GM18526 (cell line): Measurements from ENCODE around the gene CXorf38.

ENCODE experiments used
- POLR2A ChIP-seq: IDR thresholded peaks from 3 replicates; pipeline ENCODE4 v1.6.1; 2011; ENCODE audit not compliant: insufficient read length; ENCODE audit errors: extremely low read depth

CXorf38 gene

GRCh38 chrX:40581336-40581920 is 65.9 kb downstream of the CXorf38 start:
- no peak for TF ChIP-seq POLR2A

DNA sequence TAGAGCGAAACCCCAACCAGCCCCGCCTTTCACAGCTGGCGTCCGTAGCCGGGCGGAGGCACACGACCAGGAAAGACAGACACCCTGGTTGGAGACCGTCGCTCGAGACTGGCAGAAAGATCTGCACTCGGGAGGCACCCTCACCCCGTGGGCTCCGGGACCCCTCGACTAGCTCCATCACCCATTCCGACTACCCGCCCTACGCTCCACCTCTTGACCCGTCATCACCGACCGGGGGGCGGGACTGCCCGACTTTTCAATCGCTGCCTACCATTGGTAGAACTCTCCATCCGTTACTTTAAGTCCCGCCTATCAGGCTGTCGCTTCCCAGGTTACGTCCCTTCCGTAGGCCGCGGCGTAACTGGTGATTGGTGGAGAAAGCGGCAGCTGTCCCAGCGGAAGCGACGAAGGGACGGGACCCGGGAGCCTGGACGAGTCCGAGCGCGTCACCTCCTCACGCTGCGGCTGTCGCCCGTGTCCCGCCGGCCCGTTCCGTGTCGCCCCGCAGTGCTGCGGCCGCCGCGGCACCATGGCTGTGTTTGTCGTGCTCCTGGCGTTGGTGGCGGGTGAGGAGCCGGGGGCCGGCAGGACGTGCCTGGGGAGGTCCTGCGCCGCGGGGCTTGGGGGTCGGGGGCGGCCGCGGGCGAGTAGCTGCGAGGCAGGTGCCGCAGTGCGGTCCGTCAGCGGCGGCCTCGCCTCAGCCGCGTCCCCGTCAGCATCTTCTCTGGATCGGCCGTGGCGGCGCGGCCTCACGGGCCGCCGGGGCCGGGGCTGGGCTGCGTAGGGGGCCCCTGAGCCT is 66.6 kb downstream of the CXorf38 start, which contains the start of gene ATP6AP2:
Gene ATP6AP2 (plus strand): TSS at position 434 of the 799 bp plus-strand sequence. CDS start 96 bp downstream, at position 530.
- peak; percentile 62 for TF ChIP-seq POLR2A

- no peak for TF ChIP-seq POLR2A
Measured at GRCh38 chrX:40579900-40580536, 67.3 kb downstream of the CXorf38 start.

DNA sequence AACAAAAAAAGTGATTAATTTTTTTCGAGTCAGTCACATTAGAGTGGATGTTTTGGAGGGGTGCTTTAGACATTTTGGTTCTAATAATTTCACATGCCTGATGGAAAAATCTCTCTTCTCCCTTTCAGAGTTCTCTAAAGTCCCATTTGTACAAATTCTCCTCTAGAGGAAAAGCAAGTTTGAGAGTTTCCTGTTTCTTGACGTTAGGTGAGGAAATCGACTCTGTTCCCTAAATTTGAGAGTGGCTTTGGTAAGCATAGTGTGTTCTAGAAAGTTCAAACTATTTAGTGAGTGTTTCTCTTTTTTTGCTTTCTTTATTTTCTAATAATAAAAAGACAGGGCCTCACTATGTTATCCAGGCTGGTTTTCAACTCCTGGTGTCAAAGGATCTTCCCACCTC is 68.2 kb downstream of the CXorf38 start:
- no peak for TF ChIP-seq POLR2A

- TF ChIP-seq POLR2A = no peak
Measured at GRCh38 chrX:40578039-40578695, 69.2 kb downstream of the CXorf38 start.
